Measurements from ENCODE around the gene SEZ6. TPM values are rescaled to one million over a fixed set of nuclear protein-coding genes. Genes with fewer than 3 reads are reported as not detected.

Gene SEZ6
- total RNA-seq, 6 donors from 2014 or later: 0.20 to 0.47 (median 0.30) TPM; not detected in 3

- 38 to 55% methylated on average over 2 of the region's 2 CpGs for WGBS, 2 donors
- DNase-seq: no peak
- no peaks in the 10 kb centered on the region for H3K9me3 ChIP-seq
- H3K36me3 ChIP-seq: peaks cover 6 to 46% (median 23%) of the 10 kb centered on the region in 4 donors
- ATAC-seq (ENCODE audit: low FRiP score in 2 of 2): no peak
- H3K27me3 ChIP-seq: no peaks in the 10 kb centered on the region
- peak overlapping the region; percentile 81 to 90 (median 82) for H3K27ac ChIP-seq
- no peak for TF ChIP-seq EP300 (IDR thresholded peaks at IDR 0.05)
- TF ChIP-seq POLR2A (IDR thresholded peaks at IDR 0.05): no peak
- TF ChIP-seq CTCF (IDR thresholded peaks at IDR 0.05): no peak
- TF ChIP-seq POLR2AphosphoS5 (IDR thresholded peaks at IDR 0.05): no peak
- peaks cover 25 to 32% (median 28%) of the 10 kb centered on the region in 4 donors for H3K4me1 ChIP-seq
- no peak overlapping the region for H3K4me3 ChIP-seq
These were observed 79.5 kb downstream of the SEZ6 start for GRCh38 chr17:28926366-28926765.

GRCh38 chr17:28925912-28926365 lies 79.9 kb downstream of the SEZ6 start:
- Histone ChIP-seq H3K27ac (peak overlapping the region; percentile 81 to 90 (median 82)), H3K4me3 (no peak overlapping the region), H3K4me1 (peaks cover 25 to 32% (median 28%) of the 10 kb centered on the region in 4 donors), H3K36me3 (peaks cover 11 to 50% (median 27%) of the 10 kb centered on the region in 4 donors), H3K27me3 (no peaks in the 10 kb centered on the region), H3K9me3 (no peaks in the 10 kb centered on the region)
- WGBS, 2 donors: 8 to 11% methylated on average over 2 of the region's 2 CpGs
- peak; percentile 75 to 78 for ATAC-seq (ENCODE audit: low FRiP score in 2 of 2)
- TF ChIP-seq EP300 (IDR thresholded peaks at IDR 0.05) (peak in 2 of 4 donors; percentile 22 to 80), POLR2A (IDR thresholded peaks at IDR 0.05) (no peak), POLR2AphosphoS5 (IDR thresholded peaks at IDR 0.05) (peak in 1 of 2 donors; percentile 90), CTCF (IDR thresholded peaks at IDR 0.05) (no peak)
- peak in 1 of 2 donors; percentile 39 for DNase-seq

- H3K9me3 ChIP-seq: no peaks in the 10 kb centered on the region
- H3K27ac ChIP-seq: no peak overlapping the region
- TF ChIP-seq EP300 (IDR thresholded peaks at IDR 0.05) (no peak), POLR2A (IDR thresholded peaks at IDR 0.05) (no peak), CTCF (IDR thresholded peaks at IDR 0.05) (no peak), POLR2AphosphoS5 (IDR thresholded peaks at IDR 0.05) (no peak)
- peaks cover 3 to 4% (median 4%) of the 10 kb centered on the region in 4 donors for H3K4me1 ChIP-seq
- ATAC-seq (ENCODE audit: low FRiP score in 2 of 2) (no peak), DNase-seq (no peak)
- H3K27me3 ChIP-seq: no peaks in the 10 kb centered on the region
- no peak overlapping the region for H3K4me3 ChIP-seq
- H3K36me3 ChIP-seq: peaks cover 50 to 97% (median 80%) of the 10 kb centered on the region in 4 donors
These were observed 85.6 kb downstream of the SEZ6 start for GRCh38 chr17:28920201-28920600.

GRCh38 chr17:28918295-28918694 lies 87.5 kb downstream of the SEZ6 start:
- no peaks in the 10 kb centered on the region for H3K9me3 ChIP-seq
- no peak for ATAC-seq (ENCODE audit: low FRiP score in 2 of 2)
- DNase-seq: no peak
- no peaks in the 10 kb centered on the region for H3K27me3 ChIP-seq
- TF ChIP-seq EP300 (IDR thresholded peaks at IDR 0.05) (no peak), POLR2A (IDR thresholded peaks at IDR 0.05) (no peak), CTCF (IDR thresholded peaks at IDR 0.05) (no peak), POLR2AphosphoS5 (IDR thresholded peaks at IDR 0.05) (no peak)
- no peak overlapping the region for H3K4me3 ChIP-seq
- H3K27ac ChIP-seq: no peak overlapping the region
- H3K36me3 ChIP-seq: peaks cover 52 to 97% (median 87%) of the 10 kb centered on the region in 4 donors
- 78 to 79% methylated on average over 2 of the region's 2 CpGs for WGBS, 2 donors
- H3K4me1 ChIP-seq: no peaks in the 10 kb centered on the region

- H3K27me3 ChIP-seq: no peaks in the 10 kb centered on the region
- no peak overlapping the region for H3K4me3 ChIP-seq
- peaks cover 52 to 98% (median 87%) of the 10 kb centered on the region in 4 donors for H3K36me3 ChIP-seq
- WGBS, 2 donors: 75 to 81% methylated on average over 3 to 5 of the region's 5 CpGs
- H3K9me3 ChIP-seq: no peaks in the 10 kb centered on the region
- no peak for TF ChIP-seq POLR2AphosphoS5 (IDR thresholded peaks at IDR 0.05)
- H3K27ac ChIP-seq: no peak overlapping the region
- peaks cover 4 to 6% (median 5%) of the 10 kb centered on the region in 4 donors for H3K4me1 ChIP-seq
- DNase-seq (no peak), ATAC-seq (ENCODE audit: low FRiP score in 2 of 2) (no peak)
These were observed 88.4 kb downstream of the SEZ6 start for GRCh38 chr17:28917465-28917864.
